Ureter (tissue), 1 donor: ENCODE data around the gene LRRC7. TPM values are rescaled to one million over a fixed set of nuclear protein-coding genes. Genes with fewer than 3 reads are reported as not detected.
"Not testable (repeated sequence)": the region's sequence is repeated elsewhere in the genome, so short reads cannot be mapped to it uniquely, and the experiment has no call there.

ENCODE experiments used
- DNase-seq: peaks from one replicate; pipeline ENCODE4 v3.0.0-alpha.2; 2020; ENCODE audit warnings: low spot score
- total RNA-seq: library from RNA; stranded (reverse); gene quantifications from one replicate; pipeline ENCODE4 v1.2.4, GENCODE V29; 2023
- donor health status: DM: yes; HTN: yes; CAD: no.

LRRC7 gene
- total RNA-seq, 1 donor from 2014 or later, result 2.4 TPM

DNA sequence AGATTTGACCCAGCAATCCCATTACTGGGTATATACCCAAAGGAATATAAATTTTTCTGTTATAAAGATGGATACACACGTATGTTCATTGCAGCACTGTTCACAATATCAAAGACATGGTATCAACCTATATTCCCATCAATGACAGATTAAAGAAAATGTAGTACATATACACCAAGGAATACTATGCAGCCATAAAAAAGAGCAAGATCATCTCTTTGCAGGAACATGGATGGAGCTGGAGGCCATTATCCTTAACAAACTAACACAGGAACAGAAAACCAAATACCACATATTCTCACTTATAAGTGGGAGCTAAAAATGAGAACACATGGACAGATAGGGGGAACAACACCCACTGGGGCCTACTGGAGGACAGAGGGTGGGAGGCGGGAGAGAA lies 394.7 kb downstream of the LRRC7 start:
- DNase-seq, result not testable (repeated sequence)

DNA sequence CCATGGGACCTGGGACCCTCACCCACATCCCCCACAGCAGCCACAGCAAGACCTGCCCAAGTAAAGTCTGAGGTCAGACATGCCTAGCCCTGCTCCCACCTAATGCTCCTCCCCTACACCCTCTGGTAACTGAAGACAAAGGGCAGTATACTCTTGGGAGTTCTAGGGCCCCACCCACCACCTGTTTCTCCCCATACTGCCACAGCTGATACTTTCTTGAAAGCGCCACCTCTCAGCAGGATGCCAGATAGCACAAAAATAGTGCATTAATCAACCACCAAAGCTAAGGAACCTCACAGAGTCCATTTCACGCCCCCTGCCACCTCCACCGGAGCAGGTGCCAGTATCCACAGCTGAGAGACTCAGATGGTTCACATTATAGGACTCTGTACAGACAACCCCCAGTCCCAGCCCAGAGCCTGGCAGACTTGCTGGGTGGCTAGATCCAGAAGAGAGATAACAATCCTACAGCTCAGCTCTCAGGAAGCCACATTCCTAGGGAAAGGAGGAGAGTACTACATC lies 399.6 kb downstream of the LRRC7 start:
- no peak for DNase-seq

DNA sequence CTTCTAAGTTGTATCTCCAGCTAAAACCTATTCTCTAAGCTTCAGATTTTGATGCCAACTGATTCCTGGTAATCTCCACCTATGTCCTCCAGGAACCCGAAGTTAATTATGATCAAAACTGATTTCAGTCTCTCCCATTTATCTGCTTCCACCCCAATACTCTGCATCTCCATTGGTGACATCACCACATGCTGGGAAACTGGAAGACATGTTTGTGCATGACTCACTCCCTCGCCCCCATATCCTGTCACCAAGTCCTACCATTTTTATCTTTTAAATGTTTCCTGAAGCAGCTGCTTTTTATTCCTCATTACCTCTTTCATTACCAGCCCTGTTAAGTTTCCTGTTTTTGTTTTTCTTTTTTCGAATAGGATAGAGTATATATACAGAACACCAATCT lies 409.2 kb downstream of the LRRC7 start:
- no peak for DNase-seq

DNA sequence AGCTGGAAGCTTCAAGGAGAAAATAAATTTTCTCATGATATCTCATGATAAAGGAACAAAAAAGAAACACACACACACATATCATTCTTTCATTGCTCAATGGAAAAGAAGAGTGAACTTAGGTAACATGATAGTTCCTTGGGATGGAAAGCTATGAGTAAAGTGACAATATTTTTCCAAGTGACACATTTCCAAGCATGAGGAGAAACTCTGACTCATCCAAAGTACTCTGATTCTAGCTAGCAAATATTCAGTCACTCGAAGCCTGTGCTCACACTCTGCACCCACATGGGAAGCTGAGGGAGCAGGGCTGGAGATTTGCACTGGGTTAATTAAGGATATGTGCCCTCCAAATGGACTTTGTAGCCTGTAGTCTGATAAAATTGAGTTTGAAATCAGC lies 415.3 kb downstream of the LRRC7 start:
- DNase-seq, result no peak

DNA sequence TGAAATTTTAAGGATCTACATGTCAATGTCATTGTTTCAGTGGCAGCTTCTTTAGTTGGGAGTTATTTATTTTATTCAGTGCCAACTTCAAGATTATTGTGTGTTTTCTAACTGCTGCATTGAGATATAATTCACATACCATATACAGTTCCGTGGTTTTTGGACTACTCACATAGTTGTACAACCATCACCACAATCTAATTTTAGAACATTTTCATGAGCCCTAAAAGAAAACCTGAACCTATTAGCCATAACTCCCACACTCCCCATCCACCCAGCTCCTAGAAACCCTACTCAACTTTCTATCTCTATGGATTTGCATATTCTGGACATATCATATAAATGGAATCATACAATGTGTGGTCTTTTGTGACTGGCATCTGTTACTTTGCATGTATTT lies 417.7 kb downstream of the LRRC7 start:
- DNase-seq, result no peak

DNA sequence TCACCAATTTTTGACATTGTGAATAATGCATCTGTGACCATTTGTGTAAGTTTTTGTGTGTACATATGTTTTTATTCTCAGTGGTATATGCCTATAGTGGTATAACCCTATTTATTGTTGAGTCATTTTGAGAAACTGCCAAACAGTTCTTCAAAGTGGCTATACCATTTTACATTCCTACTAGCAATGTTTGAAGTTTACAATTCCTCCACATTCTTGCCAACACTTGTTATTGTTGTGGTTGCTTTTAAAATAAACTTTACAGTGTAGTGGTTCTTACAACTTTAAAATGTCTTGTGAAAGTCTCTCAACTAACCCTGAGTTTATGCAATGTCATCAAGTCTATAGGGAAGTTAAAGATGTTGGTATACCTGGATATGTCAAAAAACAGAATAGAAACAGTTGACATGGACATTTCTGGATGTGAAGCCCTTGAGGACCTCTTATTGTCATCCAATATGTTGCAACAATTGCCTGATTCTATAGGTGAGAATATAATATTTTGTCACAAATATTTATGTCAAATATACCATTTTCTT lies 418.2 kb downstream of the LRRC7 start:
- no peak for DNase-seq

DNA sequence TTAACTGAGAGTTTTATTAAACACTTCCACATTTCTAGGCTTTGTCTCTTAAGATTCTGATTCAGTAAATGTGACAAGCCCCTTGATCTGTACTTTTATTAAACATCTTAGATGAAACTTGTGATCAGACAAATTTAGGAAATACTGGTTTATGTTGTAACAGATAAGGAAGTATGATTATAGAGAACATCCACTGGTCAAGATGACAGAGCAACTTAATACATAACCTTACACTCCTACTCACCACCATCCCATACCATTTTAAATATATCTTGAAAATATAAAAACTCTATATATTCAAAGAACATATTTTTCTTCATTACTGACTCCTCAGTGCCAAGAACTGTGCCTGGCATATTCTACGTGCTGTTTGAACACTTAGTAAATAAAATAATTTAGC lies 420.2 kb downstream of the LRRC7 start:
- no peak for DNase-seq

DNA sequence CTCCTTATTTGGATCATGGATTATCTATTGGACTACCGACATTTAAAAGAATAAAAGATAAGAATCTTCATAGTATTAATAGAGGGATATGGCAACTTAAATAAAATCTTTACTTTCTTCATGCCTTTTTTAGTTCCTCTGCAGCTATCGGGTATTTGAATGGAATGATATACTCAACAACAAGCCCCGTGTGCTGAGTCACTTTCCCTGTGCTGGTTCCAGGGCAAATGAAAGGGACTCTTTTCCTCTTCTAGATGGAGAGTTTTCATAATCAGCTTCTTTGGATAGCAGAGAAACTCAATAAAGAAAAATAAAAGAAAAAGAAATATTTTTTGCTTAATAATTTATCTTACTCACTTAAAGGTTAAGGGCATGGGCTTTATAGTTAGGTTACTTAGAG lies 423.9 kb downstream of the LRRC7 start:
- no peak for DNase-seq

DNA sequence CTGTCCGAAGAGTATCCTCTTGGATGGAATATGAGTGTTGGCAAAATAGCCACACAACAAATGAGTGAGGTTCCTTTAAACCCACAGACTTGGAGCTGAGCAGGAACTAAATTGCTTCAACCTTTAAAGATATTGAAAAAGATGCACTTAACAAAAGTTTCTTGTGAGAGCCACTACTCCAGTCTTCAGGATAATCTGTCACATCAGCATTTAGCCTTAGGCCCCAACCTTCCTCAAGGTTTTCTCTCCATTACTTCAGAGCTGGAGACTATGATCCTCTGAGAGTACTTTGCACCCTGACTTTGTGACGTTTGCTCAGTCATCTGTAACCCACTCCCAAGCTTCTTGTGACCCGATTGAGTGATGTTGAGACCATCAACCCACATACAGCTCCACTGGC lies 424.9 kb downstream of the LRRC7 start:
- no peak for DNase-seq

DNA sequence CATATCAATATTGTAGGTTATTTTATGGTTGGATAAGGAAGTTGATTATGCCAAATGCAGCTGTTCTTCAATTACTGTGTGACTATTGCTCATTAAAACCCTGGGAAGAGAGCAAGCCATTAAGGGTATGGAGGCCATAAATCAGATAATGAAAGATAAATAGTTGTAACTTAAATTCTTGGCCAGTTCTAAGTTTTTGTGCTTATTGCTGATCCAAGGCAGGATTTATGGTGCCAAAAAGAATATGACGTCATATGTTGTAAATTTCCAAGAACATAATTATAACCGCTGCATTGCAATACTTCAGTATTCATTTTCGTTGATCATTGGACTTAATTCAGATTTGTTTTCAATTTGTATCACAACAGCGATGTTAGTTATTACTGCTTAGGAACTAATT lies 426.1 kb downstream of the LRRC7 start:
- no peak for DNase-seq

DNA sequence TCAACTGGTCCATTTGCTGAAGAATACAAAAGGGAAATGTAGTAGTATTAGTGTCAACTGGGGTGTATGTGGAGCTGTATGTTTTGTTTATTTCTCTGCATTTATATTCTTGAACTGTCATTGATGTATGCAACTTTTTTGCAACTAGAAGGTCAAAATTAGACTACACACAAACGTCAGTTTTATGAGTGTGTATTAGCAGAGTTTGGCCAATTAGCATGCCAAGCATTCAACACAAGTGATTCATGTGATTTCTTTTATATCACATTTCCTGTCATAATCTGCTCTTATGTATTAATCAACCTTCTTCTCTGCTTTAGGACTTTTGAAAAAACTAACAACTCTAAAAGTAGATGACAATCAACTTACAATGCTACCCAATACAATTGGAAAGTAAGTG lies 426.5 kb downstream of the LRRC7 start:
- DNase-seq, result no peak

DNA sequence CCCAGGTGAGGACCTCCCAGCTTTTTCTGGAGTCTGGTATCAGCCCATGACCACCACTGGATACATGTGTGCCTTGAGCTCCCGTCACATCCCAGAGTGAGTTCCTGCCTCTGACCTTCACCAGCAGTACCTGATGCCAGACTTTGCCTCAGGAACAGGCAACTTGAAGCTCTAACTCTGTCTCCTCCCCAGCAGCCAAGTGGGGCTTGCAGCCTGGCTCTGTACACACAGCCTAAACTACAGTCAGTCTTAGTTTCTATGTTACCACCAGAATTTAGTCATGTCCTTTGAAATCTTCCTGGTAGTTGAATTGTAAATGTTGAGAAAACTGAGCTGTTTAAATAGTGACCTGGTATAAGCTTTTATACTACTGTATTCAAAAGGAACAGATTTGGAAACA lies 431.1 kb downstream of the LRRC7 start:
- DNase-seq, result no peak

DNA sequence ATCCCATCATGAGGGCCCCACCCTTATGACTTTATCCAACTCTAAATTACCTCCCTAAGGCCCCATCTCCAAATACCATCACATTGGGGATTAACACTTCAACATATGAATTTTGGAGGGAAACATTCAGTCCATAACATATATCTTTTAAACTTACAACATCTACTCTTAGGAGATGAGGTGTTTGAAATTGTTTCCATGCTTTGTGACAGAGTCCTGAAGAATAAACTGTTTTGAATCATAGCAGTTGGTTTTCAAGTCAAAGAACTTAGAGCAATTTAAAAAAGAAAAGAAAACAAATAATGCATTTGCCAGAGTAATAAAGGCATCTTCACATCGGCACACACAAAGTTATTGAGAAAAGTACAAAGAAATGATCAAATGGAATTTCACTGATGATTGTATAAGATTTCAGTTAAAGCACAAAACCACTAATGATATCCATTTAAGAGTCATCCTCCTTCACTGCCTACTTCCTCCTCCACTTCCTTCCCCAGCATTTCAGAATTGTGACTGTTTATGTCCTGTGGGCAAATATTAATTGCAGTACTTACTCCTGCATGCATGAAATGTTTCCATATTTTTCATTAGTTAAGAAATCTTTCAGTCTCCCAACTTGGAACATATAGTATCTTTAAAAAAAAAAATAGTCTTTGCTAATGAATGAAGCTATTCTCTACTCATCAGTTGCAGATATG lies 435.6 kb downstream of the LRRC7 start:
- DNase-seq, result no peak

DNA sequence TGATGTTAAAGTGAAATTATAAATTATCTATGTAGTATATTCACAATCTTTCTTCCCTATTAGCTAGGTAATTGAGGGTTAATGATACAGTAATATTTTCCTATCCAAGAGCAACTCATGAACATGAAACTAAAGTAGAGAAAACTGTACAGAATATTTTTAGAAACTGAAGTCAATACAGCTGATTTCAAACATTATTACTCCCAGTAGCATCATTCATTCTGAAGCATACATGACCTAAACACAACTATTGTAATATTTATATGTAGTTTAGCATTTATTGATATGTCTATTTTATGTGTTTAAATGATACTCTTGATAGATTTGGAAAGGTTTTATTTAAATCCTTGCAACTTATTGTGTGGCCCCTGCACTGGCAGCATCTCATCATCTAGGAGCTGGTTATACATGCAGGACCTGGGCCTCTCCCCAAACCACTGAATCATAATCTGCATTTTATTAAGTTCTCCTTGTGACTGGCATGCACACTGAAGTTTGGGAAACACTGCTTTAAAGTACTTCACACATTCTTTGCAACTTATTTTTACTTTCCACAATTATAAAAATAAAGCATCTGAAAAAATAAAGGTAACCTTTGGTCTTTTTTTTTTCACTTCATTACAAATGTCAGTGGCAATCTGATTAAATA lies 437.8 kb downstream of the LRRC7 start:
- no peak for DNase-seq

DNA sequence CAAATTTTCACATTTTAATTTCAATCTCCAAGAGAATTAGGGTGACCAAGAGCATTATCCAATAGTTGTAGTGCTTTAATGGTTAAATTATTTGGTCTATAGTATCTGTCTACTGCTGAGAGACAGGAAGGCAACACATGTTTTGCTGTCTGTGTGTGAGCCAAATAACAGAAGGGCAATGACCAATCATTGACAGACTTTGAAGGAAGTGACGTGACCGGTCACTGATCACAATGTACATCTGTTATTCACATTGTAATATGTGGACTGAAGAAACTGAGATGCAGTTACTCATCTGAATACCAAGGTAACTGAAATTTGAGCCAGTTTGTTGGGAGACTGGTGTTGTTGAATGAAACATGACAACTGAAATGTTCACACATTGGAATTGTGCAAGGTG lies 440.9 kb downstream of the LRRC7 start:
- no peak for DNase-seq

DNA sequence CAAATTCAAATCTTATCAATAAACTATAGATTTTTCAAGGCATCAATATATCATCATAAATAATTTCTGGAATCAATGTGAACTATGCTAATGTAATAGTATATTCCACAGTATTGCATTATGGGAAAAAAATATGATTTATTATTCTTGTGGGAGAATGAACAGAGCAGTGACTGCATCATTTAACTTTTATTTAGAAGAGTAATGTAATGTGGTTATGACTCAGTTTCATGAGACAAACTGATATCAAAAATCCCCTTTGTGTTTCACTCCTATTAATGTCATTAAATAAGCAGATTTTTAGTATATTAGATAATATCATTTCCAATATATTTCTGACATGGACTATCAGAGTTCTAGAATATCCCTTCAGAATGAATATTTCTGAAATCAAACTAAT lies 450.0 kb downstream of the LRRC7 start:
- no peak for DNase-seq

DNA sequence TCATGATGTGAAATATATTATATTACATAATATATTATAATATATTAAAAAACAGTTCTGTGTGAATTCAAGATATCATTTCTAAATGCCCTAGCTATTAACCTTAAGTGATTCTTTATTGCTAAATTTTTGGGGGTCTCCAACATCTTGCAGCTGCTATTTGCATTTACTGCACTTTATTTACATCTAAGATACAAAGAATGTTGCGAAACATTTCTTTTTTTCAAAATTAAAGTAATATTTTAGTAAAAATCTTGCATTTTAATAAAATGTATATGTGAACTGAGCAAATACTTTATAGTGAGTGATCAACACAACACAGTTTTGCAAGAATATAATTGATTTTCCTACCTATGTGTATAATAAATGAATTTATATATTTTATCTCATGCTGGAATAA lies 456.6 kb downstream of the LRRC7 start:
- DNase-seq, result no peak

DNA sequence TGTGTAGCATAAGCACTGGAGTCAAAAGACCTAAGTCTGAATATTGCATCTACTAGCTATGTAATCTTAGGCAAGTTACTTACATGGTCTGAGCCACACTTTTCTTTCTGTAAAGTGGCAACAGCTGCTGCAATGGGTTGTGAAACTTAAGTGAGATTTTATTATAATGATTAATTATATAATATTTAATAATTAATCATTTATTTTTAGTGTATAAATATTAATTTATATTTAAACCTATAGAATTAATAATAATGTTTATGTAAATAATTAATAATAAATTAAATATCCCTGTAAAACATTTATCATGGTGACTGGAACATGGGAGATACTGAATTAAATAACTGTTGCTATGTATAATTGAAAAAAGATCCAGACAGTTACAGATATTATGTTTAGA lies 457.3 kb downstream of the LRRC7 start:
- DNase-seq, result no peak

DNA sequence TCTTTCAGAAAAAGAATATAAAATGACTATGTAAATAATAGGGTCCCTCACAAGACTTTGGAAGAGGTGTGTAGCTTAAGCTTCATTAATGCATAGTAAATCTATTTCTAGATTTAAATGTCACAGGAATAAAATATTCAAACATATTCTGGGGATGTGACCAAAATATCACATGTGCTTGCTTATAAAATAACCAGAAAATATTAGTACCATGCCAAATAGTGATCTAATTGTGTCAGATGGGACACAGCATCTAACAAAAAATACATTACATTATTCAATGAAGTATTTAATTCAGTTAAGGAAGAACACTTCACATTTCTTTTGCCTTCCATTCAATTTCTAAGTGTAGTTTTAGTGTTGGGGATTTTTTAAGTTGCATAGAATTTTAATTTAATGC lies 458.1 kb downstream of the LRRC7 start:
- DNase-seq, result no peak

DNA sequence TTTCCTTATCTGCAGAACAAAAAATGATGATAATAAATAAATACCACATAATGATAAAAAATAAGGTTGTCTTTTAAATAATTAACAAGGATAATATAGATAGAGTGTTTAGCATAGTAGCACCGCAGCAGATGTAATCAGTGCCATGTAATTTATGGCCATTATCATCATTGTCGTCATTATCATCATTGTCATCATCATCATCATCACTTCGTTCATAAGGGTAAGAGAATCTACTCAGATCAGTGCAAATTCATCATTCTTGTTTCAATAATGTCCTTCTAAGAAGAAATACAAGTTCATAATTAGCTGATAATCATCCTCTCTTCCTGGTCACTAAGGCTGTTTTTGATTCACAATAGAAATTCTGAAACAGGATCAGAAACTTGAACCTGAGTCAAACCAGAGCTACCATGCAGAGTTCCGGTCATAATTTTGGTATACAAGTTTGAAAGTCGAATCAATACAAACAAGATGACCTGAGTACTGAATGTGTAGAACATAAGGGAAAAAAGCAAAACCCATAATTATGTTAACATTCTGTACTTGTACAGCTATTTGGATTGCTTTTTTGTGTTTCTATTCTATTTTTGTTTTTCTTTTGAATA lies 465.6 kb downstream of the LRRC7 start:
- no peak for DNase-seq

DNA sequence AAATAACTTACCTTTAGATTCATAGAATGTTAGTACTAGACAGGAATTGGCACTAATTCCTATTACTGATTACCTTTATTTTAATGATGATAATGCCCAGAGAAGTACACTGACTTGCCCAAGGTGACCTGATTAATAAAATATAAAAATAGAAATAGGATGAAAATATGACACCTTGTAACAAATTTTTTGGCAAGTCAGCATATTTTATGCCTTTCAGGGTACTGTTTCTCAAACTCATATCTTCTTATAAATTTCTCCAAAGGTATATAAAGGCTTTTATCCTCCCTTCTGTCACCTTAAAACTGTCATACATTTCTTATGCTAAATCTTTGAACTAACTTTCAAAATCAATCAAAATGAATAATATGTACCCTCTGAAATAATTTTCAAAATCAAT lies 466.2 kb downstream of the LRRC7 start:
- no peak for DNase-seq

DNA sequence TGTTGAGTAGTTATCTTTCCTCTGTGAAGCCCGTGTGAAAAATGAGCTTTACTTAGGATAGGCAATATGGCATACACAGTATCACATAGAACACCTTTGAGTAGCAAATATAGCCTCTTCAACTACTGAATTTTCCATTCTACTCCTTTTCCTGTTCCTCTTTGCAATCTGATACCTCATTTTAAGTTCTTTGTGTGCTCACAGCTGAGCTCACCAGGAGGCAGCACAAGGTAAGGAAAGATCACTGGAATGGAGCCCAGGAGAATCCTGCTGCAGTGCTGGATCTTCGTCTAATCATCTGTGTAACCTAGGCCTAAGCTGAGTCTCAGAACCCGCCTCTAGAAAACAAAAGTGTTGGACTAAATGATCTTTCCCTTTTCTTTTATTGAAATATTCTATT lies 466.7 kb downstream of the LRRC7 start:
- no peak for DNase-seq

DNA sequence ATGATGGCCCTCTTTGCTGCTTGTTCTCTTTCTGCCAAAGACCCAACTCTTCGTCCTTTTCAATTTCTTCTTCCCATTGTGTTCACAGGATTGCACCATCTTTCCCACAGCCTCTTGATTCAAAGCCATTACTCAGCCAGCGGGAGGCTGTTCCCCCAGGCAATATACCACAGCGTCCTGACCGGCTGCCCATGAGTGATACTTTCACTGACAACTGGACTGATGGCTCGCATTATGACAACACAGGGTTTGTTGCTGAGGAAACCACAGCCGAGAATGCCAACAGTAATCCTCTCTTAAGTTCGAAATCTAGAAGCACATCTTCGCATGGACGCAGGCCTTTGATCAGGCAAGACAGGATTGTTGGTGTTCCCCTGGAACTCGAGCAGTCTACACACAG lies 470.3 kb downstream of the LRRC7 start:
- no peak for DNase-seq
